ENCODE measurements around the gene CD2.

DNA sequence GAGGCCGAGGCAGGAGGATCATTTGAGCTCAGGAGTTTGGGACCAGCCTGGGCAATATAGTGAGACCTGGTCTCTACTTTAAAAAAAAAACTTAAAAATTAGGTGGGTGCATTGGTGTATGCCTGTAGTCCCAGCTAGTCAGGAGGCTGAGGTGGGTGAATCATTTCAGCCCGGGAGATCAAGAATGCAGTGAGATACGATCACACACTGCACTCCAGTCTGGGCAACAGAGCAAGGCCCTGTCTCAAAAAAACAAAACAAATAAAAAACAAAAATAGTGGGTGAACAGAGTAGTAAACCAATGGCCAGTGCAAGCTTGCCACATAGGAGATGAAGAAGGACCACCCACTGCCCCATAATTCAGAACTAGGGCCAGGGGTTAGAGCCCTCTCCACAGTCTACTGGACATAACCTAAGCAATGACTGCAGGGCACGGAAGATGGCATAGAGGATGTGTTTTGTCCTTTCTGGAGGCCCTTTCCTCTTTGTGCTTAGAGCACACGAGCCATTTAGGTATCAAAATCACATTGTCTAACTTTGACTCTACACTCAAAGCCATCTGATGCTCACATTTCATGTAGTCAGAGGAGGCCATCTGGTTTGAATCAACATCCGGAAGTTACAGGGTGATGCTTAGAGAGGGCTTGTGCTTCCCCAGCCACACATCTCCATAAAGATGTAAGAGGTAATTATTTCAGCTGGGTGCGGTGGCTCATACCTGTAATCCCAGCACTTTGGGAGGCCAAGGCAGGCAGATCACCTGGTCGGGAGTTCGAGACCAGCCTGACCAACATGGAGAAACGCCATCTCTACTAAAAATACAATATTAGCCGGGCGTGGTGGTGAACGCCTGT lies 12.6 kb downstream of the CD2 start:
- TF ChIP-seq, protein P1, sequence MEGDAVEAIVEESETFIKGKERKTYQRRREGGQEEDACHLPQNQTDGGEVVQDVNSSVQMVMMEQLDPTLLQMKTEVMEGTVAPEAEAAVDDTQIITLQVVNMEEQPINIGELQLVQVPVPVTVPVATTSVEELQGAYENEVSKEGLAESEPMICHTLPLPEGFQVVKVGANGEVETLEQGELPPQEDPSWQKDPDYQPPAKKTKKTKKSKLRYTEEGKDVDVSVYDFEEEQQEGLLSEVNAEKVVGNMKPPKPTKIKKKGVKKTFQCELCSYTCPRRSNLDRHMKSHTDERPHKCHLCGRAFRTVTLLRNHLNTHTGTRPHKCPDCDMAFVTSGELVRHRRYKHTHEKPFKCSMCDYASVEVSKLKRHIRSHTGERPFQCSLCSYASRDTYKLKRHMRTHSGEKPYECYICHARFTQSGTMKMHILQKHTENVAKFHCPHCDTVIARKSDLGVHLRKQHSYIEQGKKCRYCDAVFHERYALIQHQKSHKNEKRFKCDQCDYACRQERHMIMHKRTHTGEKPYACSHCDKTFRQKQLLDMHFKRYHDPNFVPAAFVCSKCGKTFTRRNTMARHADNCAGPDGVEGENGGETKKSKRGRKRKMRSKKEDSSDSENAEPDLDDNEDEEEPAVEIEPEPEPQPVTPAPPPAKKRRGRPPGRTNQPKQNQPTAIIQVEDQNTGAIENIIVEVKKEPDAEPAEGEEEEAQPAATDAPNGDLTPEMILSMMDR (IDR thresholded peaks at IDR 0.05) = no peak
- TF ChIP-seq POLR2A (IDR thresholded peaks at IDR 0.05) = no peak

Data from body of pancreas (tissue), 4 donors.